HEK293 (cell line): ENCODE results near the gene SAMD4A.

ENCODE experiments used
- CTCF ChIA-PET: fragments of 350-600 bp; formaldehyde crosslinking; extraction: SDS; loops from one replicate; lab custom pipeline; 2021; ENCODE audit warnings: antibody characterized with exemption; lab: Yijun Ruan, JAX
- POLR2A ChIA-PET: fragments of 300-600 bp; formaldehyde crosslinking; extraction: SDS; loops from one replicate; lab custom pipeline; 2020; ENCODE audit warnings: antibody characterized with exemption, inconsistent platforms; lab: Yijun Ruan, JAX
- H3K27ac ChIP-seq: fragments of 200-500 bp; sonication (Bioruptor generic); 2 replicates; pipeline ENCODE4 v1.5.1; 2014; ENCODE audit warnings: low read depth, low read length, control low read depth, inconsistent platforms; ENCODE audit errors: extremely low read depth
- H3K36me3 ChIP-seq, 2 experiments: fragments of 200-500 bp in 1 of 2; sonication (Bioruptor generic) in 1 of 2; 1 replicate in 1 of 2; 2 replicates in 1 of 2; pipeline ENCODE4 v1.5.1; 2014 to 2017; ENCODE audit warnings: inconsistent platforms in 2 of 2, low read length in 2 of 2; ENCODE audit not compliant: control insufficient read depth in 2 of 2, insufficient read depth in 1 of 2
- H3K4me1 ChIP-seq: fragments of 200-500 bp; sonication (Bioruptor generic); 2 replicates; pipeline ENCODE4 v1.5.1; 2014; ENCODE audit warnings: mild to moderate bottlenecking, low read length, inconsistent platforms; ENCODE audit not compliant: control insufficient read depth, insufficient read depth
- H3K4me3 ChIP-seq: 2 replicates; pipeline ENCODE4 v1.5.1; 2011; ENCODE audit warnings: low read depth, mild to moderate bottlenecking, control low read depth, low read length, moderate library complexity
- H3K9me3 ChIP-seq: fragments of 200-500 bp; sonication (Bioruptor generic); 2 replicates; pipeline ENCODE4 v1.5.1; 2014; ENCODE audit warnings: low read depth, low read length, inconsistent platforms; ENCODE audit not compliant: control insufficient read depth, insufficient read depth
- GLI4 ChIP-seq: fragments of 450-650 bp; formaldehyde crosslinking; IDR thresholded peaks from 2 replicates; pipeline ENCODE4 v1.5.1; 2016; ENCODE audit warnings: missing biosample characterization, missing genetic modification characterization
- SCRT2 ChIP-seq: fragments of 450-650 bp; formaldehyde crosslinking; IDR thresholded peaks from 2 replicates; pipeline ENCODE4 v1.5.1; 2016; ENCODE audit warnings: missing biosample characterization, missing genetic modification characterization
- SP7 ChIP-seq: fragments of 450-650 bp; formaldehyde crosslinking; IDR thresholded peaks from 2 replicates; pipeline ENCODE4 v1.5.1; 2016; ENCODE audit warnings: missing biosample characterization, missing genetic modification characterization
- ZBTB8A ChIP-seq: fragments of 450-650 bp; formaldehyde crosslinking; IDR thresholded peaks from 2 replicates; pipeline ENCODE4 v1.5.1; 2016; ENCODE audit warnings: missing biosample characterization, missing genetic modification characterization
- ZFHX2 ChIP-seq: fragments of 450-650 bp; formaldehyde crosslinking; conservative IDR thresholded peaks from 2 replicates; pipeline ENCODE4 v1.5.1; 2016; ENCODE audit warnings: missing biosample characterization, missing genetic modification characterization
- ZNF10 ChIP-seq: fragments of 450-650 bp; formaldehyde crosslinking; IDR thresholded peaks from 2 replicates; pipeline ENCODE4 v1.5.1; 2017; ENCODE audit warnings: missing biosample characterization, missing genetic modification characterization
- ZNF223 ChIP-seq: fragments of 450-650 bp; formaldehyde crosslinking; IDR thresholded peaks from 2 replicates; pipeline ENCODE4 v1.5.1; 2016; ENCODE audit warnings: missing biosample characterization, missing genetic modification characterization
- ZNF600 ChIP-seq: fragments of 450-650 bp; formaldehyde crosslinking; IDR thresholded peaks from 2 replicates; pipeline ENCODE4 v1.5.1; 2016; ENCODE audit warnings: missing biosample characterization, missing genetic modification characterization
- ZNF785 ChIP-seq: fragments of 450-650 bp; formaldehyde crosslinking; IDR thresholded peaks from 2 replicates; pipeline ENCODE4 v1.5.1; 2016; ENCODE audit warnings: missing biosample characterization, missing genetic modification characterization
- TF ChIP-seq, protein P1 (sequence below): fragments of 450-650 bp; formaldehyde crosslinking; IDR thresholded peaks from 2 replicates; pipeline ENCODE4 v1.5.1; 2016; ENCODE audit warnings: missing biosample characterization, missing genetic modification characterization, low read depth
- TF ChIP-seq, protein P2 (sequence below): fragments of 450-650 bp; formaldehyde crosslinking; IDR thresholded peaks from 2 replicates; pipeline ENCODE4 v1.5.1; 2016; ENCODE audit warnings: missing biosample characterization, missing genetic modification characterization
- TF ChIP-seq, protein P3 (sequence below): fragments of 450-650 bp; formaldehyde crosslinking; IDR thresholded peaks from 2 replicates; pipeline ENCODE4 v1.5.1; 2016; ENCODE audit warnings: missing biosample characterization, missing genetic modification characterization, low read depth
- TF ChIP-seq, protein P4 (sequence below): fragments of 450-650 bp; formaldehyde crosslinking; IDR thresholded peaks from 2 replicates; pipeline ENCODE4 v1.5.1; 2016; ENCODE audit warnings: missing biosample characterization, missing genetic modification characterization
- TF ChIP-seq, protein P5 (sequence below): fragments of 450-650 bp; formaldehyde crosslinking; IDR thresholded peaks from 2 replicates; pipeline ENCODE4 v1.5.1; 2017; ENCODE audit warnings: missing biosample characterization, missing genetic modification characterization
- TF ChIP-seq, protein P6 (sequence below): fragments of 450-650 bp; formaldehyde crosslinking; IDR thresholded peaks from 2 replicates; pipeline ENCODE4 v1.5.1; 2017; ENCODE audit warnings: missing biosample characterization, missing genetic modification characterization
- TF ChIP-seq, protein P7 (sequence below): fragments of 450-650 bp; formaldehyde crosslinking; conservative IDR thresholded peaks from 2 replicates; pipeline ENCODE4 v1.5.1; 2016; ENCODE audit warnings: low read depth, missing biosample characterization, missing genetic modification characterization
- TF ChIP-seq, protein P8 (sequence below): fragments of 450-650 bp; IDR thresholded peaks from 2 replicates; pipeline ENCODE4 v1.5.1; 2018; ENCODE audit warnings: missing biosample characterization, mild to moderate bottlenecking, missing genetic modification characterization

SAMD4A gene

DNA sequence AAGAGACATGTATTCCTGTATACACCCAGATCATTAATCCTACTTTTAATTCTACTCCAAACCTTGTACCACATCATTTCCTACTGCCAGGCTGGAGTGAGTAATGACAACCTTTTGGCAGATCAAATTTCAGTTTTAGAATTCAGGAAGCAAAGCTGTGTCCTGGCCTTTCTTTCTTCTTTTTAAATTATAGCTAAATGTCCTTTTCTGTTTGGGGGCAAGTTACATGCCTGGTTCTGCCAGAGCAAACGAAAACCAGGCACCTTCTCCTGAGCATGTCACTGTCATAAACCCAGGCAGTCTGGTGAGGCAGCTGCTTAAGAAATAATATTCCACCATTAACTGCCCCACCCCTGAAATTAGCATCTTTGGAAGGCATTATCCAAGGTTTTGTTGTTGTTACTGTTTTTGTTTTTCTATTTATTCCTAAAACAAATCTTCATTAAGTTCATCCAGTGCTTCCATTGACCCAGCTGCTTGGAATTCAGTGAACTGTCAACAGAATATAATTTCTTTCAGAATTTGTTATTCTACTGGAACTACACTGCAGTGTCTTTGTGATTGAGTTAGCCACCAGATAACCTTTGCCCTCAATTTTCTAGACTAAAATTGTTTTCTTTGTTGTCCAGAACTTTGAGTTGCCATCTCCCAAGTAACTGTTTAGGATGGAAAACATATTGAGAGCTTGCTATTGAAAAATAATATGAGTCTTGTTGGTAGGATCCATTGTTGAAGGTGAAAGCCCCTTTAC lies 33.2 kb downstream of the SAMD4A start:
- CTCF ChIA-PET, result interaction anchor here (0.7 to 2.1 kb wide), 2 partner anchors 33 to 91 kb away, joined by 3 to 5 read pairs; partner anchors contain the start of gene SAMD4A
- TF ChIP-seq, protein P1, sequence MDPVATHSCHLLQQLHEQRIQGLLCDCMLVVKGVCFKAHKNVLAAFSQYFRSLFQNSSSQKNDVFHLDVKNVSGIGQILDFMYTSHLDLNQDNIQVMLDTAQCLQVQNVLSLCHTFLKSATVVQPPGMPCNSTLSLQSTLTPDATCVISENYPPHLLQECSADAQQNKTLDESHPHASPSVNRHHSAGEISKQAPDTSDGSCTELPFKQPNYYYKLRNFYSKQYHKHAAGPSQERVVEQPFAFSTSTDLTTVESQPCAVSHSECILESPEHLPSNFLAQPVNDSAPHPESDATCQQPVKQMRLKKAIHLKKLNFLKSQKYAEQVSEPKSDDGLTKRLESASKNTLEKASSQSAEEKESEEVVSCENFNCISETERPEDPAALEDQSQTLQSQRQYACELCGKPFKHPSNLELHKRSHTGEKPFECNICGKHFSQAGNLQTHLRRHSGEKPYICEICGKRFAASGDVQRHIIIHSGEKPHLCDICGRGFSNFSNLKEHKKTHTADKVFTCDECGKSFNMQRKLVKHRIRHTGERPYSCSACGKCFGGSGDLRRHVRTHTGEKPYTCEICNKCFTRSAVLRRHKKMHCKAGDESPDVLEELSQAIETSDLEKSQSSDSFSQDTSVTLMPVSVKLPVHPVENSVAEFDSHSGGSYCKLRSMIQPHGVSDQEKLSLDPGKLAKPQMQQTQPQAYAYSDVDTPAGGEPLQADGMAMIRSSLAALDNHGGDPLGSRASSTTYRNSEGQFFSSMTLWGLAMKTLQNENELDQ, result no peak
- TF ChIP-seq SP7 (peak; percentile 43), ZNF600 (tag by site-specific recombination) (peak; percentile 53; the same call in 1 of the 2 replicates)

DNA sequence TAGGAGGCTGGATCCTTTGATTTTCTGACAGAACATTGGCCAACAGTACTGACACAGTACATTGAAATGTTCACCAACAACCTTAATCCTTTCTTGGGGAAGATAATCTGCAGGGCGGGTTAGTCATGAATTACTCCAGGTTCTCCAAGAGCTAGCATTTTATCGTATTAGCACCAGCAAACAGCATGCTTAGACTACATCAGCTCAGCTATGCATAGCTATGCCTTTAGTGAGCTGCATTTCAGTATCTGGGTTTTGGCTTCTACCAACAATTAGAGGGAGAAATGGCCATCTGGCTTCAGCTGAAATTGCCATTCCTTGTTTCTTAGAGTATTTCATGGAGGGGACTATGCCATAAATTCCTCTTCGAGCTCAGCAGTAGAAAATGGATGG lies 33.8 kb downstream of the SAMD4A start:
- ChIA-PET CTCF (interaction anchor here (0.7 to 2.1 kb wide), 2 partner anchors 34 to 91 kb away, joined by 3 to 5 read pairs; partner anchors contain the start of gene SAMD4A), POLR2A (interaction anchor here (0.8 kb wide), 1 partner anchor 24 kb away, joined by 3 read pairs; no protein-coding TSS in a partner anchor)
- no peaks in the 10 kb centered on the region for H3K9me3 ChIP-seq

More for the DNA sequence above, 33.2 kb downstream of the SAMD4A start:
- POLR2A ChIA-PET, result interaction anchor here (0.8 kb wide), 1 partner anchor 23 kb away, joined by 3 read pairs; no protein-coding TSS in a partner anchor
- Histone ChIP-seq H3K9me3 (no peaks in the 10 kb centered on the region), H3K4me3 (no peak overlapping the region), H3K36me3 (no peaks in the 10 kb centered on the region), H3K27ac (no peak overlapping the region), H3K4me1 (peaks cover 8% of the 10 kb centered on the region; the same call in 1 of the 2 replicates)

More for the DNA sequence above, 33.8 kb downstream of the SAMD4A start:
- Histone ChIP-seq H3K4me1 (peaks cover 8% of the 10 kb centered on the region; the same call in 1 of the 2 replicates), H3K27ac (no peak overlapping the region), H3K4me3 (no peak overlapping the region), H3K36me3 (no peaks in the 10 kb centered on the region)
- TF ChIP-seq, protein P2, sequence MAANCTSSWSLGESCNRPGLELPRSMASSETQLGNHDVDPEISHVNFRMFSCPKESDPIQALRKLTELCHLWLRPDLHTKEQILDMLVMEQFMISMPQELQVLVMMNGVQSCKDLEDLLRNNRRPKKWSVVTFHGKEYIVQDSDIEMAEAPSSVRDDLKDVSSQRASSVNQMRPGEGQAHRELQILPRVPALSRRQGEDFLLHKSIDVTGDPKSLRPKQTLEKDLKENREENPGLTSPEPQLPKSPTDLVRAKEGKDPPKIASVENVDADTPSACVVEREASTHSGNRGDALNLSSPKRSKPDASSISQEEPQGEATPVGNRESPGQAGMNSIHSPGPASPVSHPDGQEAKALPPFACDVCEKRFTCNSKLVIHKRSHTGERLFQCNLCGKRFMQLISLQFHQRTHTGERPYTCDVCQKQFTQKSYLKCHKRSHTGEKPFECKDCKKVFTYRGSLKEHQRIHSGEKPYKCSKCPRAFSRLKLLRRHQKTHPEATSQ (tag by site-specific recombination), result no peak
- TF ChIP-seq, protein P3, sequence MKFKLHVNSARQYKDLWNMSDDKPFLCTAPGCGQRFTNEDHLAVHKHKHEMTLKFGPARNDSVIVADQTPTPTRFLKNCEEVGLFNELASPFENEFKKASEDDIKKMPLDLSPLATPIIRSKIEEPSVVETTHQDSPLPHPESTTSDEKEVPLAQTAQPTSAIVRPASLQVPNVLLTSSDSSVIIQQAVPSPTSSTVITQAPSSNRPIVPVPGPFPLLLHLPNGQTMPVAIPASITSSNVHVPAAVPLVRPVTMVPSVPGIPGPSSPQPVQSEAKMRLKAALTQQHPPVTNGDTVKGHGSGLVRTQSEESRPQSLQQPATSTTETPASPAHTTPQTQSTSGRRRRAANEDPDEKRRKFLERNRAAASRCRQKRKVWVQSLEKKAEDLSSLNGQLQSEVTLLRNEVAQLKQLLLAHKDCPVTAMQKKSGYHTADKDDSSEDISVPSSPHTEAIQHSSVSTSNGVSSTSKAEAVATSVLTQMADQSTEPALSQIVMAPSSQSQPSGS, result no peak
- no peak for TF ChIP-seq ZBTB8A (tag by site-specific recombination)
- TF ChIP-seq SCRT2 (tag by site-specific recombination), result no peak
- TF ChIP-seq, protein P4, sequence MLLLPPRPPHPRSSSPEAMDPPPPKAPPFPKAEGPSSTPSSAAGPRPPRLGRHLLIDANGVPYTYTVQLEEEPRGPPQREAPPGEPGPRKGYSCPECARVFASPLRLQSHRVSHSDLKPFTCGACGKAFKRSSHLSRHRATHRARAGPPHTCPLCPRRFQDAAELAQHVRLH (tag by site-specific recombination), result no peak
- no peak for TF ChIP-seq ZFHX2 (tag by site-specific recombination)
- TF ChIP-seq ZNF785 (tag by site-specific recombination), result no peak
- no peak for TF ChIP-seq GLI4 (tag by site-specific recombination)
- TF ChIP-seq, protein P5, sequence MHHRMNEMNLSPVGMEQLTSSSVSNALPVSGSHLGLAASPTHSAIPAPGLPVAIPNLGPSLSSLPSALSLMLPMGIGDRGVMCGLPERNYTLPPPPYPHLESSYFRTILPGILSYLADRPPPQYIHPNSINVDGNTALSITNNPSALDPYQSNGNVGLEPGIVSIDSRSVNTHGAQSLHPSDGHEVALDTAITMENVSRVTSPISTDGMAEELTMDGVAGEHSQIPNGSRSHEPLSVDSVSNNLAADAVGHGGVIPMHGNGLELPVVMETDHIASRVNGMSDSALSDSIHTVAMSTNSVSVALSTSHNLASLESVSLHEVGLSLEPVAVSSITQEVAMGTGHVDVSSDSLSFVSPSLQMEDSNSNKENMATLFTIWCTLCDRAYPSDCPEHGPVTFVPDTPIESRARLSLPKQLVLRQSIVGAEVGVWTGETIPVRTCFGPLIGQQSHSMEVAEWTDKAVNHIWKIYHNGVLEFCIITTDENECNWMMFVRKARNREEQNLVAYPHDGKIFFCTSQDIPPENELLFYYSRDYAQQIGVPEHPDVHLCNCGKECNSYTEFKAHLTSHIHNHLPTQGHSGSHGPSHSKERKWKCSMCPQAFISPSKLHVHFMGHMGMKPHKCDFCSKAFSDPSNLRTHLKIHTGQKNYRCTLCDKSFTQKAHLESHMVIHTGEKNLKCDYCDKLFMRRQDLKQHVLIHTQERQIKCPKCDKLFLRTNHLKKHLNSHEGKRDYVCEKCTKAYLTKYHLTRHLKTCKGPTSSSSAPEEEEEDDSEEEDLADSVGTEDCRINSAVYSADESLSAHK (tag by site-specific recombination), result no peak
- TF ChIP-seq, protein P6, sequence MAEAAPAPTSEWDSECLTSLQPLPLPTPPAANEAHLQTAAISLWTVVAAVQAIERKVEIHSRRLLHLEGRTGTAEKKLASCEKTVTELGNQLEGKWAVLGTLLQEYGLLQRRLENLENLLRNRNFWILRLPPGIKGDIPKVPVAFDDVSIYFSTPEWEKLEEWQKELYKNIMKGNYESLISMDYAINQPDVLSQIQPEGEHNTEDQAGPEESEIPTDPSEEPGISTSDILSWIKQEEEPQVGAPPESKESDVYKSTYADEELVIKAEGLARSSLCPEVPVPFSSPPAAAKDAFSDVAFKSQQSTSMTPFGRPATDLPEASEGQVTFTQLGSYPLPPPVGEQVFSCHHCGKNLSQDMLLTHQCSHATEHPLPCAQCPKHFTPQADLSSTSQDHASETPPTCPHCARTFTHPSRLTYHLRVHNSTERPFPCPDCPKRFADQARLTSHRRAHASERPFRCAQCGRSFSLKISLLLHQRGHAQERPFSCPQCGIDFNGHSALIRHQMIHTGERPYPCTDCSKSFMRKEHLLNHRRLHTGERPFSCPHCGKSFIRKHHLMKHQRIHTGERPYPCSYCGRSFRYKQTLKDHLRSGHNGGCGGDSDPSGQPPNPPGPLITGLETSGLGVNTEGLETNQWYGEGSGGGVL (tag by site-specific recombination), result no peak
- TF ChIP-seq, protein P7, sequence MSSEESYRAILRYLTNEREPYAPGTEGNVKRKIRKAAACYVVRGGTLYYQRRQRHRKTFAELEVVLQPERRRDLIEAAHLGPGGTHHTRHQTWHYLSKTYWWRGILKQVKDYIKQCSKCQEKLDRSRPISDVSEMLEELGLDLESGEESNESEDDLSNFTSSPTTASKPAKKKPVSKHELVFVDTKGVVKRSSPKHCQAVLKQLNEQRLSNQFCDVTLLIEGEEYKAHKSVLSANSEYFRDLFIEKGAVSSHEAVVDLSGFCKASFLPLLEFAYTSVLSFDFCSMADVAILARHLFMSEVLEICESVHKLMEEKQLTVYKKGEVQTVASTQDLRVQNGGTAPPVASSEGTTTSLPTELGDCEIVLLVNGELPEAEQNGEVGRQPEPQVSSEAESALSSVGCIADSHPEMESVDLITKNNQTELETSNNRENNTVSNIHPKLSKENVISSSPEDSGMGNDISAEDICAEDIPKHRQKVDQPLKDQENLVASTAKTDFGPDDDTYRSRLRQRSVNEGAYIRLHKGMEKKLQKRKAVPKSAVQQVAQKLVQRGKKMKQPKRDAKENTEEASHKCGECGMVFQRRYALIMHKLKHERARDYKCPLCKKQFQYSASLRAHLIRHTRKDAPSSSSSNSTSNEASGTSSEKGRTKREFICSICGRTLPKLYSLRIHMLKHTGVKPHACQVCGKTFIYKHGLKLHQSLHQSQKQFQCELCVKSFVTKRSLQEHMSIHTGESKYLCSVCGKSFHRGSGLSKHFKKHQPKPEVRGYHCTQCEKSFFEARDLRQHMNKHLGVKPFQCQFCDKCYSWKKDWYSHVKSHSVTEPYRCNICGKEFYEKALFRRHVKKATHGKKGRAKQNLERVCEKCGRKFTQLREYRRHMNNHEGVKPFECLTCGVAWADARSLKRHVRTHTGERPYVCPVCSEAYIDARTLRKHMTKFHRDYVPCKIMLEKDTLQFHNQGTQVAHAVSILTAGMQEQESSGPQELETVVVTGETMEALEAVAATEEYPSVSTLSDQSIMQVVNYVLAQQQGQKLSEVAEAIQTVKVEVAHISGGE, result no peak
- TF ChIP-seq, protein P8, sequence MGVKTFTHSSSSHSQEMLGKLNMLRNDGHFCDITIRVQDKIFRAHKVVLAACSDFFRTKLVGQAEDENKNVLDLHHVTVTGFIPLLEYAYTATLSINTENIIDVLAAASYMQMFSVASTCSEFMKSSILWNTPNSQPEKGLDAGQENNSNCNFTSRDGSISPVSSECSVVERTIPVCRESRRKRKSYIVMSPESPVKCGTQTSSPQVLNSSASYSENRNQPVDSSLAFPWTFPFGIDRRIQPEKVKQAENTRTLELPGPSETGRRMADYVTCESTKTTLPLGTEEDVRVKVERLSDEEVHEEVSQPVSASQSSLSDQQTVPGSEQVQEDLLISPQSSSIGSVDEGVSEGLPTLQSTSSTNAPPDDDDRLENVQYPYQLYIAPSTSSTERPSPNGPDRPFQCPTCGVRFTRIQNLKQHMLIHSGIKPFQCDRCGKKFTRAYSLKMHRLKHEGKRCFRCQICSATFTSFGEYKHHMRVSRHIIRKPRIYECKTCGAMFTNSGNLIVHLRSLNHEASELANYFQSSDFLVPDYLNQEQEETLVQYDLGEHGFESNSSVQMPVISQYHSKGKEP (tag by site-specific recombination), result no peak
- no peak for TF ChIP-seq ZNF10 (tag by site-specific recombination)
- no peak for TF ChIP-seq ZNF223 (tag by site-specific recombination)
